LoVo (cell line): ENCODE measurements around the gene RAP1A.
"Not testable (repeated sequence)": the region's sequence is repeated elsewhere in the genome, so short reads cannot be mapped to it uniquely, and the experiment has no call there.

Experiments
- DNase-seq: peaks from one replicate; pipeline ENCODE4 v3.0.0-alpha.2; 2016; ENCODE audit warnings: low spot score

RAP1A gene

GRCh38 chr1:111665497-111665896, 45.9 kb downstream of the RAP1A start:
- DNase-seq: no peak

DNA sequence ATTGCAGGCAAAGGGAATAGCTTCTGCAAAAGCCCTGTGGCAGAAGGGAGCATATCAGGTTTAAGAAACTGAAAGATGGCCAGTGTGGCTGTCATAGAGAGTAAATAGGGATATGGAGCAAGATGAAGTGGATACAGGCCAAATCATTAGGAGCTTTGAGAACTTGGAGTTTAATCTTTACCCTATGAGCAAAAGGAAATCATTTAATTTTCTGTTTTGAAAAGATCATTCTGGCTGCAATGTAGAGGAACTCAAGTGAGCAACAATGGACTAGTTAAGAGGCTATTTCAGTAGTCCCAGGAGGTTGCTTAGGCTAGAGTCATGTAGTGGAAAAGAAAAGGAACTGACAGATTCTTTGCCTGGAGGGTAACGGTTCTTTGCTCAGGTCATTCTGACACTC, 47.2 kb downstream of the RAP1A start:
- no peak for DNase-seq

DNA sequence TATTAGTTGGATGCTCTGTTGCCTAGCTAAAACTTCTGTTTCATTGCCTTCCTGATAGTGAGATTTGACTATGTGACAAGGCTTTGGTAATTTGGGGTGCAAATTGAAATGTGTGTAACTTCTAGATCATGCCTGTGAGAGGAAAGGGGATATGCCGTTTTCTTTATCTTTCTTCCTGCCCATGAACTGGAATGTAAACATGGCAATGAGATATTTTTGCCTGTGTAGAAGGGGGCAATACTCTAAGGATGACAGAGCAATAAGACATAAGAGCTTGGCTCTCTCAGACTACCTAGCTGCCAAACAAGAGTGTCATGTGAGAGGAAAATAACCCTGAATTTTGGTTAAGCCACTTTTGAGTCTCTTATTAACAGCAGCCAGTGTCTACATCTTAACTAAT, 49.7 kb downstream of the RAP1A start:
- no peak for DNase-seq

DNA sequence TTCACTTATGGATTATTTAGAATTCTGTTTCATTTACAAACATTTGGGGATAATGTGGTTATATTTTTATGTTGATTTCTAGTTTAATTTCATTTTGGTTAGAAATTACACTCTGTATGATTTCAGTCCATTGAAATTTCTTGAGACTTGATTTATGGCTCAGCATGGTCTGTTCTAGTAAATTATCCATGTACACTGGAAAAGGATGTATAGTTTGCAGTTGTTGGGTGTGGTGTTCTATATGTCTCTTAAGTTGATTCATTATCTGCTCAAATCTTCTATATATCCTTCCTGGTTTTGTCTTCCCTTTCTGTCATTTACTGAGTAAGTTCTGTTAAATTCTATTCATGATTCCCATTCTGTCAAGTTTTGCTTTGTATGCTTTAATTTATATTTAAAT, 52.3 kb downstream of the RAP1A start:
- no peak for DNase-seq

- DNase-seq: no peak
Observed at GRCh38 chr1:111672331-111672730, 52.7 kb downstream of the RAP1A start.

DNA sequence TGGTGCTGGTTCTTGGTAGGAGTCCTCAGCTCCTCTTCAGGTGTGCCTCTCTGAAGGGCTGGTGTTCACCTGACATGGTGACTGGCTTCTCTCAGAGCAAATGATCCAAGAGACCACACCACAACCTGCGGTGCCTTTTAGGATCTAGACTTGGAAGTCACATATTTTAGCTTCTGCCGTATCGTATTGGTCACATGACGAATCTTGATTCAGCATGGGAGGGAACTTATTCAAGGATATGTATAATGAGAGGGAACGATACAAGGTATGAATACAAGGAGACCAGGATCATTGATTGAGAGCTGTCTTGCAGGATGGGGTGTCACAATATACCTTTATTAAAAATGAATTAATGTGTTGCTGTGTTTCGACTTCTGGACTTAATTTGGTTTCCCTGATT, 58.0 kb downstream of the RAP1A start:
- DNase-seq: no peak

DNA sequence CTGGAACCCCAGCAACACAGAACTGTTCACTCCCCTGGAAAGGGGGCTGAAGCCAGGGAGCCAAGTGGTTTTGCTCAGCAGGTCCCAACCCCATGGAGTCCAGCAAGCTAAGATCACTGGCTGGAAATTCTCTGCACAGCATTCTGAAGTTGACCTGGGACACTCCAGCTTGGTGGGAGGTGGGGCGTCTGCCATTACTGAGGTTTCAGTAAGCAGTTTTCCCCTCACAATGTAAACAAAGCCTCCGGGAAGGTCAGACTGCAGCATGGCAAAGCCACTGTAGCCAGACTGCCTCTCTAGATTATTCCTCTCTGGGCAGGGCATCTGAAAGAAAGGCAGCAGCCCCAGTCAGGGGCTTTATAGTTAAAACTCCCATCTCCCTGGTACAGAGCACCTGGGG, 60.0 kb downstream of the RAP1A start:
- DNase-seq: no peak

- DNase-seq: not testable (repeated sequence)
Observed at GRCh38 chr1:111680212-111680800, 60.7 kb downstream of the RAP1A start.

DNA sequence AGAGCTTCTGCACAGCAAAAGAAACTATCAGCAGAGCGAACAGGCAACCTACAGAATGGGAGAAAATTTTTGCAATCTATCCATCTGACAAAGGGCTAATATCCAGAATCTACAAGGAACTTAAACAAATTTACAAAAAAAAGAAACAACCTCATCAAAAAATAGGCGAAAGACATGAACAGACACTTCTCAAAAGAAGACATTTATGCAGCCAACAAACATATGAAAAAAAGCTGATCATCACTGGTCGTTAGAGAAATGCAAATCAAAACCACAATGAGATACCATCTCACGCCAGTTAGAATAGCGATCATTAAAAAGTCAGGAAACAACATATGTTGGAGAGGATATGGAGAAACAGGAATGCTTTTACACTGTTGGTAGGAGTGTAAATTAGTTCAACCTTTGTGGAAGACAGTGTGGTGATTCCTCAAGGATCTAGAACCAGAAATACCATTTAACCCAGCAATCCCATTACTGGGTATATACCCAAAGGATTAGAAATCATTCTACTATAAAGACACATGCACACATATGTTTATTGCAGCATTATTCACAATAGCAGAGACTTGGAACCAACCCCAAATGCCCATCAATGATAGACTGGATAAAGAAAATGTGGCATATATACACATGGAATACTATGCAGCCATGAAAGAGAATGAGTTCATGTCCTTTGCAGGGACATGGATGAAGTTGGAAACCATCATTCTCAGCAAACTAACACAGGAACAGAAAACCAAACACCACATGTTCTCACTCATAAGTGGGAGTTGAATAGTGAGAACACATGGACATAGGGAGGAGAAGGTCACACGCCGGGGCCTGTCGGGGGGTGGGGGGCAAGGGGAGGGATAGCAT, 65.9 kb downstream of the RAP1A start:
- DNase-seq: not testable (repeated sequence)

- peak; percentile 32 for DNase-seq
Observed at GRCh38 chr1:111690306-111690617, 70.7 kb downstream of the RAP1A start.

- DNase-seq: no peak
Observed at GRCh38 chr1:111691886-111692285, 72.3 kb downstream of the RAP1A start.

DNA sequence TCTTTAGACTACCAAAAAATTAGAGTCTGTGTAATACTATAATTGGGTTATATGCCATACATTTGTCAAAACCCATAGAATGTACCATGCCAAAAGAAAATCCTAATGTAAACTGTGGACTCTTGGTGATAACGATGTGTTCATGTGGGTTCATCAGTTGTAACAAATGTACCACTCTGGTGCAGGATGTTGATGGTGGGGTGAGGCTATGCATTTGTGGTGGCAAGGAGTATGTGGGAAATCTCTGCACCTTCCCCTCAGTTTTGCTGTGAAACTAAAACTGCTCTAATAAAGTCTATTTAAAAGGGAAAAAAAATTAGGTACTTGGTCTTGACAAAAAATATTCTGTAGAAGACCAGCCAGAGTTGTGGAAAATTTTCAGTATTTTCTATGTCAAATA, 76.2 kb downstream of the RAP1A start:
- no peak for DNase-seq

DNA sequence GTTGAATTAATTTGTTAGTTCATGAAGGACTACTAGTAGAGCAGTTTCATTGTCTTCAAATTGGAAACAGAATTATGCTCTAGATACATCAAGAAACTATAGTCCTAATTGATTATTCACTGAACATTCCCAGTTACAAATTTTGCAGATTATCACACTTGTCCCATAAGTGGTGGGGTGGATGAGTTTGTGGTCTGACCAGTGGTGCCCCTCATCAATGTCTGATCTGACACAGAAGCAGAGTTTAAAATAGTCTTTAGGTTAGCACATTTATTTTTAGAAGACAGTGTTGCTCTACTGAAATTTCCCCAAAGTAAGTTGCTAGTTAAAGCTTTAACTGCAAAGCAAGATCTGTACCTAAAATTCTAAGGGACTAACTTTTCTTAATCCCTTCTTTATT, 76.7 kb downstream of the RAP1A start:
- DNase-seq: no peak

DNA sequence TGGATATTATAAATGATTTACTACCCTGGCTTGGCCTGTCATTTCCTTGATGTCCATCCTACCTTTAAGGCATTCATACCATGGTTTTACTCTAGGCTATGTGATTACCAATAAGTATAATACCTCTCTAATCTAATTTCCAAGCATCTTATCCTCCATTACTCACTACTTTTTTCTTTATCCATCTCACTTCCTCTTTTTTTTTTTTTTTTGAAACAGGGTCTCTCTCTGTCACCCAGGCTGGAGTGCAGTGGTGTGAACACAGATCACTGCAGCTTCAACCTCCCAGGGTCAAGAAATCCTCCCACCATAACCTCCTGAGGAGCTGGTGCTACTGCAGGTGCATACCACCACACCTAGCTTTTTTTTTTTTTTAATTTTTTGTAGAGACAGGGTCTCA, 79.7 kb downstream of the RAP1A start:
- no peak for DNase-seq

GRCh38 chr1:111702504-111703050, 83.0 kb downstream of the RAP1A start:
- DNase-seq: no peak

GRCh38 chr1:111704240-111704639, 84.7 kb downstream of the RAP1A start:
- no peak for DNase-seq

DNA sequence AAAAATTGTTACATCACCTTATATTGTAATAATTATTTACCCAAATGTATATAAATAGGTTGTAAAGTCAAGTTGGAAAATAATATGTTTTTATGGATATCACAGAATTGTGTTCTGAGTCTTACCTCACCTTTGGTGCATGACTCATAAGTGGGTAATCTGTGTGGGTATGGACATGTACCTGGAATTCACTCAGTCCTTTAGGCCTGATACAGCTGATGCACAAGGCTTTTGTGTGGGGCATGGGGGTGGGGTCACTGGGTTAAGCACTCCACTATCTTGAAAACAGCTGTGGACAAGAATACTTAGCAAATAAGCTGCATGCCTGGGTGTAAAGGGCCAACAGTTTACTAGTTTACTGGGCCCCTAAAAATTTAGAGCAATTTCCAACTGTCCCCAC, 85.2 kb downstream of the RAP1A start:
- peak; percentile 24 for DNase-seq

GRCh38 chr1:111705841-111706240, 86.3 kb downstream of the RAP1A start:
- DNase-seq: no peak

DNA sequence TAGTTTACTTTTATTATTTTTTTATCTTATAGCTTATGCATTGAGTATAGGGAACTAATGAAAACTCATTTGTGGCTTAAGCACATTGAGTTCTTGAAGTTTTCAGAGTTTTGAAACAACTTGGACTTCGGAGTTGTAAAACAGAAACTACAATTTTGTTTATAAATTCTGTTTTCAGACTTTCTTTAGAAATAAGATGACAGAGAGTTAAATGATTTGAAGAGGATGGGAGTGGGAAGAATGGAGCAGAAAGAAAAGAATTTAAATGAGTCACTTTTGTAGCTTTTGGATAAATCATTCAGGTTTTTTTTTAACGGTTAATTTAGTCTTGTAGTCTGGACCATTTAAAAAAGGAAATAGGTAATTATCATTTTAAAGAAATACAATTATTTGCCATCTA, 87.3 kb downstream of the RAP1A start:
- no peak for DNase-seq

DNA sequence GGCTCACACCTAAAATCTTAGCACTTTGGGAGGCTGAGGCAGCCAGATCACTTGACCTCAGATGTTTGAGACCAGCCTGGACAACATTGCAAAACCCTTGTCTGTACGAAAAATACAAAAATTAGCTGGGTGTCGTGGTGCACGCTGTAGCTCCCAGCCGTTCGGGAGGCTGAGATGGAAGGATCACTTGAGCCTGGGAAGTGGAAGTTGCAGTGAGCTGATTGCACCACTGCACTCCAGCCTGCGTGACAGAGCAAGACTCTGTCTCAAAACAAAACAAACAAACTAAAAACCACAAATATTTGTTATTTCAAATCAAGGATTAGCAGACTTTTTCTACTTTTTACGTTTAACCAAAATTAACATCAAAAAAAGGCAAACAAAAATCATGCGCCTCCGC, 88.3 kb downstream of the RAP1A start:
- no peak for DNase-seq

DNA sequence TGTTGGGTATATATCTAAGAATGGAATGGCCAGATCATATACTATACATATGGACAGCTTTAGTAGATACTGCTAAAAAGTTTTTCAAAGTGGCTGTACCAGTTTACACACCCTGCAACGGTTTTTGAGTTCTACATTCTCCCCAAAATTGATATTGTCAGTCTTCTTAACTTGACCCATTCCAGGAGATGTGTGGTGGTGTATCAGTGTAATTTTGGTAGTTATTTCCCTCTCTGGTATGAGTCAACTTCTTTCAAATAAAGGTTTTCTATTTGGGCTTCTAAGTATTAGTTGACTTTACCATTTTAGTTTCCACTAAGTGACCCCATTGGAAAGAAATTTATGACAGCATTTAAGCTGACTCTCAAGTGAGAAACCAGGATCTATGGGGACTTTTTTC, 90.4 kb downstream of the RAP1A start:
- DNase-seq: no peak

DNA sequence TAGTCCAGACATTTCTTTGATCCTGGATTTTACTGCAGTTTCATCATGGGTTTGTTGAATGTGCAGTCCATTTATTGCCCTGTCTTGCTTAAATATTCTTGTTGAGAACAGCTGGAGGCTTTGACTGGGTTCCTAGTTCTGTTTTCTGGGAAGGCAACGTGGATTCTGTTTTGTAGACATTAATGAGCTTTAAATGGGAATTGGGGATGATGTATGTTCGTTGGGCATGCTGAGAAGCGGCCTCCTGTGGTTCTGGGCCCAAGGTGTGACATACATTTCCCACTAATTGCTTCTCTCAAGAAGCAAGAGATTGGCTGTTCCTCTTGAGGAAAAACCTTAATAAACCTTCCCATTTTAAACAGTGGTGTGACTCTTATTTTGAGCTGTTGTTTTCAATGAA, 96.7 kb downstream of the RAP1A start:
- no peak for DNase-seq

- no peak for DNase-seq
Observed at GRCh38 chr1:111717450-111717849, 97.9 kb downstream of the RAP1A start.

DNA sequence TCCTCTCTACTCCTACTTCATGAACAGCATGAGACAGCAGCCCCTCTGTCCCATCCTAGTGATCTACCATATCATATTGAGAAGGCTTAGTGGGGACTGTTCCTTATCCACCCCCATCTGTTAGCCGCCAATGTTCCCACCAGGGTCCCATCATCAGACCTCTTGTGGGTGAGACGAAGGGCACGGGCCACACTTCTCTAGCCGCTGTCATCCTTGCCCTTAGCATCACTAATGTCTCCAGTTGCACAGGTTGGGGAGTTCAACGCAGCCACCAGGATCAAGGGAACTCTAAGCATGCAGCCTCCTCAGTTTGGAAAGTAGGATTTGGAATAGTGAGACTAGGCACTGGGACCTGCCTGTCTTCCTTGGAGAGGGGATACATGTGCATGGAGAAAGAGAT, 99.5 kb downstream of the RAP1A start:
- no peak for DNase-seq
